GM23248 (cell line): ENCODE data around the gene HOTAIR. TPM values are rescaled to one million over a fixed set of nuclear protein-coding genes. Genes with fewer than 3 reads are reported as not detected.

Experiments
- DNase-seq: peaks from one replicate; pipeline ENCODE4 v3.0.0-alpha.2; 2015
- H2AFZ ChIP-seq: fragments of 200-600 bp; sonication (generic); 2 replicates; pipeline ENCODE4 v1.6.1; 2016; ENCODE audit warnings: antibody characterized with exemption
- H3F3A ChIP-seq: fragments of 200-600 bp; sonication (generic); 2 replicates; pipeline ENCODE4 v1.6.1; 2016; ENCODE audit warnings: mild to moderate bottlenecking, antibody characterized with exemption, mixed run types; ENCODE audit not compliant: insufficient read depth
- H3K27ac ChIP-seq: fragments of 200-600 bp; sonication (generic); 2 replicates; pipeline ENCODE4 v1.5.1; 2016; ENCODE audit warnings: mild to moderate bottlenecking
- H3K27me3 ChIP-seq: fragments of 200-600 bp; sonication (generic); replicated peaks from 2 replicates; pipeline ENCODE4 v1.6.1; 2016; ENCODE audit warnings: mild to moderate bottlenecking; ENCODE audit not compliant: insufficient read depth
- H3K36me3 ChIP-seq: fragments of 200-600 bp; sonication (generic); 2 replicates; pipeline ENCODE4 v1.6.1; 2016; ENCODE audit warnings: low read depth, mild to moderate bottlenecking
- H3K4me1 ChIP-seq: fragments of 200-600 bp; sonication (generic); 2 replicates; pipeline ENCODE4 v1.6.1; 2016; ENCODE audit warnings: mild to moderate bottlenecking; ENCODE audit not compliant: insufficient read depth
- H3K4me2 ChIP-seq: fragments of 200-600 bp; sonication (generic); one replicate; pipeline ENCODE4 v1.6.1; 2016; ENCODE audit warnings: mild to moderate bottlenecking; ENCODE audit not compliant: unreplicated experiment
- H3K4me3 ChIP-seq: fragments of 200-600 bp; sonication (generic); 2 replicates; pipeline ENCODE4 v1.5.1; 2016; ENCODE audit warnings: mild to moderate bottlenecking
- H3K79me2 ChIP-seq: fragments of 200-600 bp; sonication (generic); 2 replicates; pipeline ENCODE4 v1.6.1; 2016; ENCODE audit warnings: mild to moderate bottlenecking; ENCODE audit not compliant: insufficient read depth
- H3K9ac ChIP-seq: fragments of 200-600 bp; sonication (generic); 2 replicates; pipeline ENCODE4 v1.6.1; 2016; ENCODE audit warnings: mild to moderate bottlenecking
- H3K9me2 ChIP-seq: fragments of 200-600 bp; sonication (generic); 2 replicates; pipeline ENCODE4 v1.6.1; 2016; ENCODE audit warnings: mixed run types, mild to moderate bottlenecking, moderate library complexity; ENCODE audit not compliant: insufficient read depth
- H3K9me3 ChIP-seq: fragments of 200-600 bp; sonication (generic); one replicate; pipeline ENCODE4 v1.6.1; 2017; ENCODE audit warnings: low read depth
- H4K20me1 ChIP-seq: fragments of 200-600 bp; sonication (generic); 2 replicates; pipeline ENCODE4 v1.6.0; 2016; ENCODE audit not compliant: insufficient read depth
- EZH2 ChIP-seq: fragments of 200-600 bp; sonication (generic); IDR thresholded peaks from 2 replicates; pipeline ENCODE4 v1.6.1; 2018; ENCODE audit warnings: antibody characterized with exemption, mild to moderate bottlenecking; ENCODE audit not compliant: insufficient read depth, poor library complexity, severe bottlenecking
- EZH2phosphoT487 ChIP-seq: fragments of 200-600 bp; sonication (generic); IDR thresholded peaks from 2 replicates; pipeline ENCODE4 v1.6.1; 2018; ENCODE audit warnings: antibody characterized with exemption, moderate library complexity, mild to moderate bottlenecking, low read depth; ENCODE audit not compliant: insufficient read depth
- WGBS, 2 experiments: methylation state at CpG; one replicate each; pipeline ENCODE4 v1.1.6; 2015 to 2017; ENCODE audit warnings: low lambda C conversion rate in 2 of 2, low coverage in 1 of 2; ENCODE audit errors: missing lambda C conversion rate in 2 of 2; 5-methylcytosine and 5-hydroxymethylcytosine counted together
- in situ Hi-C: fragments of 300-500 bp; cut with MboI; formaldehyde crosslinking; loops from 2 replicates; pipeline ENCODE4 v1.15.0; 2020
- polyA plus RNA-seq: library from polyadenylated mRNA; unstranded; fragments of >200 nt; fragmentation: Nextera tagmentation; extraction: Ambion mirVana; gene quantifications from 2 replicates; pipeline ENCODE4 v1.2.1, GENCODE V29; 2016
- total RNA-seq: library from RNA; depleted of rRNA; stranded (reverse); fragments of >200 nt; shearing (Covaris generic); gene quantifications from 2 replicates; pipeline ENCODE4 v1.2.3, GENCODE V29; 2014

HOTAIR gene
- total and polyA plus RNA-seq, 2 experiments from 2014 or later: not detected

DNA sequence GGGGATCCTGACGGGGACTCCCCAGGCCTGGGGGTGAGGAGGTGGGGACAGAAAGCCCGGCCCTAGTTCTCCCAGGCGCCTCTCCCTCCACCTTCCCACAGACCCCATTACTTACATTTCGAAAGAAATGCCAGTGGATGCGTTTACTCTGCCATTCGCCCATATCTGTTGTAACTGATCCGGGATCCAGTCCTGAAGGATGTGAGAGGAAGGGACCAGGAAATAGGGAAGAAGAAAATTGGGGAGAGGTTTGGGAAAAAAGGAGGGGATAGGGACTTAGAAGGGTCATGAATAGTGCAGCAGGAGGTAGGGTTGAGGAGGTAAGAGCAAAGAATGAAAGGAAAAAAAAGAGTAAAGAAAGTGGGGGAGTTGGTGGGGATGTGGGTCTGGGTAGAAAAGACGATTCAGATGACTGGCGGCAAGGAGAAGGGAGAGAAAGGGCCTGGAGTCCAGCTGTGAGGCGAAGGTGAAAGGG is 18.9 kb downstream of the HOTAIR start:
- H2AFZ ChIP-seq: no peak overlapping the region
- WGBS, 2 experiments: 7 to 8% methylated on average over 10 of the region's 10 CpGs
- TF ChIP-seq EZH2 (peak; percentile 100), EZH2phosphoT487 (peak; percentile 74; the same call in 1 of the 2 replicates)
- no peaks in the 10 kb centered on the region for H3K36me3 ChIP-seq
- no peak overlapping the region for H3K27ac ChIP-seq
- no peaks in the 10 kb centered on the region for H4K20me1 ChIP-seq
- no peak overlapping the region for H3K4me3 ChIP-seq
- no peaks in the 10 kb centered on the region for H3K79me2 ChIP-seq
- H3K9me3 ChIP-seq: no peaks in the 10 kb centered on the region
- no peaks in the 10 kb centered on the region for H3K4me1 ChIP-seq
- in situ Hi-C loops: no loop called here
- H3K9ac ChIP-seq: no peak overlapping the region
- no peak for DNase-seq
- no peaks in the 10 kb centered on the region for H3K9me2 ChIP-seq
- H3F3A ChIP-seq: no peaks in the 10 kb centered on the region
- H3K4me2 ChIP-seq: no peak overlapping the region
- peaks cover 100% of the 10 kb centered on the region for H3K27me3 ChIP-seq

GRCh38 chr12:53955036-53955775 is 19.5 kb downstream of the HOTAIR start:
- TF ChIP-seq EZH2 (no peak), EZH2phosphoT487 (no peak)
- Histone ChIP-seq H4K20me1 (no peaks in the 10 kb centered on the region), H3K27ac (no peak overlapping the region), H3K4me1 (no peaks in the 10 kb centered on the region), H3K4me2 (no peak overlapping the region), H3K9me2 (no peaks in the 10 kb centered on the region), H2AFZ (no peak overlapping the region), H3K9me3 (no peaks in the 10 kb centered on the region), H3K36me3 (no peaks in the 10 kb centered on the region), H3K27me3 (peaks cover 100% of the 10 kb centered on the region), H3K9ac (no peak overlapping the region), H3K79me2 (no peaks in the 10 kb centered on the region), H3F3A (no peaks in the 10 kb centered on the region), H3K4me3 (no peak overlapping the region)
- no peak for DNase-seq
- WGBS, 2 experiments: 9 to 11% methylated on average over 63 to 77 of the region's 86 CpGs
- in situ Hi-C loops: no loop called here

DNA sequence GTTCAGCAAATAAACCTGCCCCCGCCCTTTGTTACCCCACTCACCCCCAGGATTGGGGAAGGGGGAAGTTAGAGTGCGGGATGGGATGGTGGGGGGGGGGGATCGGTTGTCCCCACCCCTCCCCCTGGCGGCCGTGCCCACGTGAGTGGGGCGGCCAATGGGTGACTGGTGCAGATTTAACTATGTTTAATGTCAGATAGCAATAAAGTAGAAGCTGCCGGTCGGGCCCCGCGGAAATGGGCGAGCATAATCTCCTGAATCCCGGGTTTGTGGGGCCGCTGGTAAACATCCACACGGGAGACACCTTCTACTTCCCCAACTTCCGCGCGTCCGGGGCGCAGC is 20.1 kb downstream of the HOTAIR start, which contains the start of gene HOXC12:
HOXC12 (plus strand) TSS at position 210 of the 342 bp plus-strand sequence; CDS start at position 237, 27 bp downstream.
- H3K4me1 ChIP-seq: no peaks in the 10 kb centered on the region
- TF ChIP-seq EZH2phosphoT487 (0 out of 2 replicates have a peak, but pooled peaks have one; percentile 80), EZH2 (peak; percentile 65)
- H2AFZ ChIP-seq: no peak within 1 kb of the TSS
- no peaks in the 10 kb centered on the region for H3K9me3 ChIP-seq
- WGBS, 2 experiments: 18 to 25% methylated on average over 12 to 20 of the region's 20 CpGs
- no peak for DNase-seq
- H3F3A ChIP-seq: no peaks in the 10 kb centered on the region
- no peaks in the 10 kb centered on the region for H3K9me2 ChIP-seq
- H3K27ac ChIP-seq: no peak within 1 kb of the TSS
- H3K4me3 ChIP-seq: no peak within 1 kb of the TSS
- H4K20me1 ChIP-seq: no peaks in the 10 kb centered on the region
- H3K27me3 ChIP-seq: peaks cover 100% of the 10 kb centered on the region
- no peaks in the 10 kb centered on the region for H3K36me3 ChIP-seq
- H3K79me2 ChIP-seq: no peaks in the 10 kb centered on the region
- H3K9ac ChIP-seq: no peak within 1 kb of the TSS
- in situ Hi-C loops: no loop called here
- no peak within 1 kb of the TSS for H3K4me2 ChIP-seq

- H3K27ac ChIP-seq: no peak overlapping the region
- DNase-seq: no peak
- no peak overlapping the region for H3K4me2 ChIP-seq
- peaks cover 100% of the 10 kb centered on the region for H3K27me3 ChIP-seq
- no peak overlapping the region for H2AFZ ChIP-seq
- no peak overlapping the region for H3K4me3 ChIP-seq
- H3K36me3 ChIP-seq: no peaks in the 10 kb centered on the region
- in situ Hi-C loops: no loop called here
- H3K9me2 ChIP-seq: no peaks in the 10 kb centered on the region
- no peaks in the 10 kb centered on the region for H3K79me2 ChIP-seq
- H3K4me1 ChIP-seq: no peaks in the 10 kb centered on the region
- TF ChIP-seq EZH2phosphoT487: no peak; the same call in 1 of the 2 replicates
- TF ChIP-seq EZH2: peak; percentile 82
- no peaks in the 10 kb centered on the region for H4K20me1 ChIP-seq
- no peaks in the 10 kb centered on the region for H3K9me3 ChIP-seq
- H3F3A ChIP-seq: no peaks in the 10 kb centered on the region
- WGBS, 2 experiments: 9% methylated on average over 19 of the region's 19 CpGs
- H3K9ac ChIP-seq: no peak overlapping the region
Observed at GRCh38 chr12:53953831-53954693, 20.7 kb downstream of the HOTAIR start.
